Neural progenitor cell (in vitro differentiated cells): ENCODE results near the gene NGLY1.

Experiments
- EZH2 ChIP-seq: fragments of 200-600 bp; sonication (generic); IDR thresholded peaks from 2 replicates; pipeline ENCODE4 v1.6.1; 2017; ENCODE audit warnings: antibody characterized with exemption, mild to moderate bottlenecking, moderate library complexity
- TF ChIP-seq, protein P1 (sequence below): fragments of 200-600 bp; sonication (generic); IDR thresholded peaks from 2 replicates; pipeline ENCODE4 v1.5.1; 2017; ENCODE audit warnings: antibody characterized with exemption, mild to moderate bottlenecking

- TF ChIP-seq, protein P1, sequence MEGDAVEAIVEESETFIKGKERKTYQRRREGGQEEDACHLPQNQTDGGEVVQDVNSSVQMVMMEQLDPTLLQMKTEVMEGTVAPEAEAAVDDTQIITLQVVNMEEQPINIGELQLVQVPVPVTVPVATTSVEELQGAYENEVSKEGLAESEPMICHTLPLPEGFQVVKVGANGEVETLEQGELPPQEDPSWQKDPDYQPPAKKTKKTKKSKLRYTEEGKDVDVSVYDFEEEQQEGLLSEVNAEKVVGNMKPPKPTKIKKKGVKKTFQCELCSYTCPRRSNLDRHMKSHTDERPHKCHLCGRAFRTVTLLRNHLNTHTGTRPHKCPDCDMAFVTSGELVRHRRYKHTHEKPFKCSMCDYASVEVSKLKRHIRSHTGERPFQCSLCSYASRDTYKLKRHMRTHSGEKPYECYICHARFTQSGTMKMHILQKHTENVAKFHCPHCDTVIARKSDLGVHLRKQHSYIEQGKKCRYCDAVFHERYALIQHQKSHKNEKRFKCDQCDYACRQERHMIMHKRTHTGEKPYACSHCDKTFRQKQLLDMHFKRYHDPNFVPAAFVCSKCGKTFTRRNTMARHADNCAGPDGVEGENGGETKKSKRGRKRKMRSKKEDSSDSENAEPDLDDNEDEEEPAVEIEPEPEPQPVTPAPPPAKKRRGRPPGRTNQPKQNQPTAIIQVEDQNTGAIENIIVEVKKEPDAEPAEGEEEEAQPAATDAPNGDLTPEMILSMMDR: no peak
- no peak for TF ChIP-seq EZH2
These were observed 31.5 kb downstream of the NGLY1 start for GRCh38 chr3:25751725-25752124.
